Ishikawa (cell line): Measurements from ENCODE around the gene SMAD3.

Experiments
- CEBPB ChIP-seq: IDR thresholded peaks from 2 replicates; pipeline ENCODE4 v1.6.1; 2012
- CREB1 ChIP-seq: IDR thresholded peaks from 2 replicates; pipeline ENCODE4 v1.6.1; 2012; ENCODE audit warnings: low read depth
- EGR1 ChIP-seq: IDR thresholded peaks from 2 replicates; pipeline ENCODE4 v1.6.1; 2012
- EP300 ChIP-seq: IDR thresholded peaks from 2 replicates; pipeline ENCODE4 v1.6.1; 2012; ENCODE audit warnings: borderline replicate concordance
- FOXM1 ChIP-seq: IDR thresholded peaks from 2 replicates; pipeline ENCODE4 v1.6.1; 2012; ENCODE audit warnings: low read depth, borderline replicate concordance
- MAX ChIP-seq: IDR thresholded peaks from 2 replicates; pipeline ENCODE4 v1.6.1; 2012
- NFIC ChIP-seq: IDR thresholded peaks from 2 replicates; pipeline ENCODE4 v1.6.1; 2012
- RAD21 ChIP-seq: IDR thresholded peaks from 2 replicates; pipeline ENCODE4 v1.6.1; 2012; ENCODE audit warnings: low read depth
- REST ChIP-seq: IDR thresholded peaks from 2 replicates; pipeline ENCODE4 v1.6.1; 2012; ENCODE audit warnings: low read depth, mild to moderate bottlenecking
- TAF1 ChIP-seq: IDR thresholded peaks from 2 replicates; pipeline ENCODE4 v1.6.1; 2012; ENCODE audit warnings: low read depth, mild to moderate bottlenecking
- TCF12 ChIP-seq: IDR thresholded peaks from 2 replicates; pipeline ENCODE4 v1.6.1; 2012; ENCODE audit warnings: low read depth
- TEAD4 ChIP-seq: IDR thresholded peaks from 2 replicates; pipeline ENCODE4 v1.6.1; 2012
- USF1 ChIP-seq: IDR thresholded peaks from 2 replicates; pipeline ENCODE4 v1.6.1; 2012
- YY1 ChIP-seq: IDR thresholded peaks from 2 replicates; pipeline ENCODE4 v1.6.1; 2012; ENCODE audit warnings: low read depth
- ZBTB7A ChIP-seq: IDR thresholded peaks from 2 replicates; pipeline ENCODE4 v1.6.1; 2012; ENCODE audit warnings: low read depth

Gene SMAD3

GRCh38 chr15:67065531-67066005 lies at the start of gene SMAD3:
SMAD3 (plus strand) TSS chr15:67065602; CDS start chr15:67066155, 553 bp downstream.
- TF ChIP-seq NFIC (0 out of 2 replicates have a peak, but pooled peaks have one; percentile 6), EP300 (0 out of 2 replicates have a peak, but pooled peaks have one; percentile 27), YY1 (0 out of 2 replicates have a peak, but pooled peaks have one; percentile 32), MAX (peak; percentile 53), TCF12 (no peak; the same call in 1 of the 2 replicates), RAD21 (peak; percentile 28; the same call in 1 of the 2 replicates), TAF1 (peak; percentile 52; the same call in 1 of the 2 replicates), FOXM1 (no peak)

GRCh38 chr15:67017311-67017710 lies 48.1 kb upstream of the SMAD3 start:
- TF ChIP-seq CEBPB (no peak), YY1 (no peak), TEAD4 (no peak), REST (no peak), ZBTB7A (no peak), EP300 (no peak), NFIC (no peak), CREB1 (no peak), RAD21 (no peak), TAF1 (no peak), EGR1 (no peak), FOXM1 (no peak), TCF12 (no peak), MAX (no peak)

GRCh38 chr15:67018026-67018425 lies 47.4 kb upstream of the SMAD3 start:
- TF ChIP-seq CEBPB (no peak), TCF12 (no peak), TEAD4 (no peak), FOXM1 (no peak), REST (no peak), EGR1 (no peak), NFIC (no peak), YY1 (no peak), USF1 (no peak), ZBTB7A (no peak), MAX (no peak), RAD21 (no peak), TAF1 (no peak), CREB1 (no peak), EP300 (no peak)

GRCh38 chr15:67018441-67018840 lies 47.0 kb upstream of the SMAD3 start:
- TF ChIP-seq RAD21 (no peak), TEAD4 (no peak), CREB1 (no peak), EGR1 (no peak)

GRCh38 chr15:67019069-67019468 lies 46.3 kb upstream of the SMAD3 start:
- no peak for TF ChIP-seq TAF1

- TF ChIP-seq RAD21 = no peak
- TF ChIP-seq ZBTB7A = no peak
- no peak for TF ChIP-seq REST
- no peak for TF ChIP-seq EP300
- TF ChIP-seq TAF1 = no peak
- no peak for TF ChIP-seq CREB1
- no peak for TF ChIP-seq TCF12
- TF ChIP-seq USF1 = no peak
- no peak for TF ChIP-seq FOXM1
- no peak for TF ChIP-seq YY1
- TF ChIP-seq NFIC = no peak
- no peak for TF ChIP-seq CEBPB
- no peak for TF ChIP-seq EGR1
- no peak for TF ChIP-seq TEAD4
- no peak for TF ChIP-seq MAX
Measured at GRCh38 chr15:67019884-67020520, 45.4 kb upstream of the SMAD3 start.
